GM21367 (cell line): ENCODE measurements around the gene SEMA3F.

Experiments
- ATAC-seq: cut with Tn5 transposase; IDR thresholded peaks from one replicate; pipeline ENCODE4 v1.9.1; 2021; ENCODE audit not compliant: unreplicated experiment

Gene SEMA3F

GRCh38 chr3:50169232-50169832 is 14.2 kb downstream of the SEMA3F start:
- no peak for ATAC-seq

GRCh38 chr3:50169858-50170257 is 14.7 kb downstream of the SEMA3F start:
- ATAC-seq: no peak

DNA sequence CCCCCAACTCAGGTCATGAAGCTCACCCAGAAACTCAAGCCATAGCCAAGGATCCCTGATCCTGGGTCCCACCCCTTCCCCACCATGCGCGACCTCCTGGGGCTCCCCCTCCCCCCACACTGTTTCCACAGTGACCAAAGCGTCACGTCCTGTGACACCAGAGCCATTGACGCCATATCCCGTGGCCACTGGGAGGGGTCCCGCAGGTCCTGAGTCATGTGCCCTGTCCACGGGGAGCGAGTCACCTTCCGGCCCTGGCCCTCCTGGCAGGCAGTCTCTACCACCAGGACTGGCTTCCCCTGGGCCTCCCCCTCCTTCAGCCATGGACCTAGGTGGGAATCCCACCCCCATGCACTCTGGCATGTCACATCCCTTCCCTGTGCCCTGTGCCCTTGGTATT is 15.6 kb downstream of the SEMA3F start:
- ATAC-seq: no peak

DNA sequence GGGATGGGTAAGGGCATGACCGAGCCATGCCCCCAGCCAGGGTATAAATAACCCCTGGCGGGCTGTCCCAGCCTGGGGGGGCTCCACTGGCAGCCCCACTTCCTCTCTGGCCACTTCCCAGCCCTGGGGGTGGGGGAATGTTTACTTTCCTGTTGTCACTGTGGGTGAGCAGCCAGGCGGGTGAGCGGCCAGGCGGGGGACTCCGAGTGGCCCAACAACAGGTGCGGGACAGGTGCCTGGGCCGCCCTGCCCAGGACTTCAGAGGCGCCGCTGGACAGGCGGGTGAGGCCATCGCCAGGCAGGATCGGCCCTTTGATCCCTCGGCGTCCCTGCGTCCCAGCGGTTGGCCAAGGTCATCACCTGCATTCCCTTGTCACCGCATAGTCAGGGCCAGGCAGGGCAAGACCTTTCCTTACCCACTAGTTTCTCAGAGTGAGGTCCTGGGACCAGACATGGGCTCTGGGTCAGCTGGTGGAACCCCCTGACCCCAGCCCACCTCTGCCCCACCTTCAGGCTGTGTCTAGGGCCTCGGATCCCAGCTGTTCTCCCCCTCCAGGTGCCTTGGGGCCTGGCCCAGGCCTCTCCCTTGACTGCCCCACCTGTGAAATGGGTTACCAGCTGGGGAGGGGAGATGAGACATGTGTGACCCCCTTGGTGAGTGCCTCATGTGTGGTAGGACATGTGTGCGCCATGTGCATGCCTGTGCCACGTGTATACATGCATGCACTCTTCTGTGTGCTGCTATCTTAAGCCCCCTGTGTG is 16.6 kb downstream of the SEMA3F start:
- ATAC-seq: no peak

DNA sequence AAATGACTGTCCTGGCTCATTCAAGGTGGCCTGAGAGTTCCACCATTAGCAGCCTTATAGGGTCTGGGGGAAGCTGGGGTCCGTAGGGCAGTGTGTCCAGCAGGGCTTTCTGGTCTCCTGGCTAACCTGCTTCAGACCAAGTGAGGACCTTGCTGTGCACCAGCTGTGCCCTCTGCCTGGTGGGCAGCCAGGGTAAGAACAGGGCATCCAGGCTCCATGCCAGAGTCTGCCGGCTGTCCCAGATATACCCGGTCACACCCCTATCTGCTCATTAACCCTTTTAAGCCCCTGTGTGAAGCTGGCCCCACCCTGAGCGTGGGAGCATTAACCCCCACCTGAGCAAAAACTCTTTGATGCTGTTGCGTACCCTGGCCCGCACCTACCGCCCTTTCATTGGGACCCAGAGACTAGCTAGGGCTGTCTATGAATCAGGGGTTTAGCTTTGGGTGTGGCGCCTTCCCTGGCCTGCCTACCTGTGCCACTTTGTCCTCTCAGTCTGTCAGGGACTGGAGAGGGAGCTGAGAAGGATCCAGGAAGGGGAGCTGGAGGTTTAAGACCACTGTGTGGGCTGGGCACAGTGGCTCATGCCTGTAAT is 17.6 kb downstream of the SEMA3F start:
- no peak for ATAC-seq

- no peak for ATAC-seq
Measured at GRCh38 chr3:50173685-50174516, 18.8 kb downstream of the SEMA3F start.

GRCh38 chr3:50174517-50174895 is 19.4 kb downstream of the SEMA3F start:
- no peak for ATAC-seq

DNA sequence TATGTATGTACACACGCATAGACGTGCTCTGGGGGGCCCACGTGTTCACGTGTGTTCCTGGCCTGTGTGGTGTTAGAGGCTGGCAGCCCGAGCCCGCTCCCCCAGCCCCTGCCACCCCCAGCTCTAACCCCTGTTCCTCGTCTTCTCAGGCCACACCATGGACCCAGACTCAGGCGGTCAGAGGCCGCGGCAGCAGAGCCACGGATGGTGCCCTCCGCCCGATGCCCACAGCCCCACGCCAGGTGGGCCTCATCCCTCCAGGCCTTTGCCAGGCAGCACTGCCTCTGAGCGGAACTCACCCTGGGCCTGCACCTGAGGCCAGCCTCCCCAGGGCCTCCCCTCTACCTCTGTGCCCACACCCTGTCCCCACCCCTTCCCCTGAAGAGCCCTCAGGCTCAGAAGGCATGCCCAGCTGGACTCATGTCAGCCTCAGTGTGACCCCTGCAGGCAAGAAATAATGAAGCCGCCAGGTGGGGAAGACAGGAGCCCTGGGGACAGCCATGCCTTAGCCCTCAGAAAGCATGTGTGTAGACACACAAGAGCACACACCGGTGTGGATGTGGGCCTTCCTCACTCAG is 19.9 kb downstream of the SEMA3F start:
- no peak for ATAC-seq

GRCh38 chr3:50177346-50177745 is 22.2 kb downstream of the SEMA3F start:
- no peak for ATAC-seq

- ATAC-seq: no peak
Measured at GRCh38 chr3:50179710-50180109, 24.6 kb downstream of the SEMA3F start.

GRCh38 chr3:50181985-50182384 is 26.9 kb downstream of the SEMA3F start:
- no peak for ATAC-seq

GRCh38 chr3:50182533-50183099 is 27.5 kb downstream of the SEMA3F start:
- ATAC-seq: no peak

GRCh38 chr3:50183755-50184154 is 28.6 kb downstream of the SEMA3F start:
- ATAC-seq: no peak

GRCh38 chr3:50184242-50184978 is 29.3 kb downstream of the SEMA3F start:
- ATAC-seq: no peak

DNA sequence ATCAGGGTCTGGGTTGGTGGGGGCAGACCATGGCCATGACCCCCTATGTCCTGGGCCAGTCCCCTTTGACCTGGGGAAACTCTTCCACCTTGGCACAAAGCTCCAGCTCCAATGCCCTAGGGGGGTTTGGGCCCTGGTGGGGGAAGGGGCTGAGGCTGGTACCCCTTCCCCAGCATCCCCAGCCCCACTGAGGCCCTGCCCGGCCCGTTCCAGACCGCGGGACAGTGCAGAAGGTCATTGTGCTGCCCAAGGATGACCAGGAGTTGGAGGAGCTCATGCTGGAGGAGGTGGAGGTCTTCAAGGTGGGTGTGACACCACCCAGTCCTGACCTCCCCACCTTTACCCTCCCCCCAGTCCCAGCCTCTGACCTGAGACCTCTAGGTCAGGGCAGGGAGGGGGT is 30.1 kb downstream of the SEMA3F start:
- ATAC-seq: no peak

DNA sequence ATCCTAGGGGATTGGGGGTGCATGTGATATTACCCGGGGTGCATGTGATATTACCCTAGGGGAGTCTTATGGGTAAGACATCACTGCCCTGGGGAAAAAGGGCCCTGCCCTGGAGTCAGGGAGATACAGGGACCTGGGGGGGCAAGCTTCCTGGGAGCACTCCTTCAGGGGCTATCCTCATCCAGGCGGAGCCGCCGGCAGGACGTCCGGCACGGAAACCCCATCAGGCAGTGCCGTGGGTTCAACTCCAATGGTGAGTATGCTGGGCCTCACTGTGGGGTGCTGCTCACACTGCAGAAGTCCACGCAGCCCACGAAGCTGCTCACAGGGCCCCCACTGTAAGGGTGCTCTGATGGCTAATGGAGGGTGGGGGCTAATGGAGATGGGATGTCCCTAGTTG is 31.0 kb downstream of the SEMA3F start:
- ATAC-seq: no peak

DNA sequence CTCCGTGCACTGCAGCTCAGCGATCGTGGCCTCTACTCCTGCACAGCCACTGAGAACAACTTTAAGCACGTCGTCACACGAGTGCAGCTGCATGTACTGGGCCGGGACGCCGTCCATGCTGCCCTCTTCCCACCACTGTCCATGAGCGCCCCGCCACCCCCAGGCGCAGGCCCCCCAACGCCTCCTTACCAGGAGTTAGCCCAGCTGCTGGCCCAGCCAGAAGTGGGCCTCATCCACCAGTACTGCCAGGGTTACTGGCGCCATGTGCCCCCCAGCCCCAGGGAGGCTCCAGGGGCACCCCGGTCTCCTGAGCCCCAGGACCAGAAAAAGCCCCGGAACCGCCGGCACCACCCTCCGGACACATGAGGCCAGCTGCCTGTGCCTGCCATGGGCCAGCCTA is 32.6 kb downstream of the SEMA3F start:
- ATAC-seq: no peak

GRCh38 chr3:50189274-50189673 is 34.1 kb downstream of the SEMA3F start:
- ATAC-seq: no peak

GRCh38 chr3:50189989-50190388 is 34.9 kb downstream of the SEMA3F start:
- ATAC-seq: no peak

DNA sequence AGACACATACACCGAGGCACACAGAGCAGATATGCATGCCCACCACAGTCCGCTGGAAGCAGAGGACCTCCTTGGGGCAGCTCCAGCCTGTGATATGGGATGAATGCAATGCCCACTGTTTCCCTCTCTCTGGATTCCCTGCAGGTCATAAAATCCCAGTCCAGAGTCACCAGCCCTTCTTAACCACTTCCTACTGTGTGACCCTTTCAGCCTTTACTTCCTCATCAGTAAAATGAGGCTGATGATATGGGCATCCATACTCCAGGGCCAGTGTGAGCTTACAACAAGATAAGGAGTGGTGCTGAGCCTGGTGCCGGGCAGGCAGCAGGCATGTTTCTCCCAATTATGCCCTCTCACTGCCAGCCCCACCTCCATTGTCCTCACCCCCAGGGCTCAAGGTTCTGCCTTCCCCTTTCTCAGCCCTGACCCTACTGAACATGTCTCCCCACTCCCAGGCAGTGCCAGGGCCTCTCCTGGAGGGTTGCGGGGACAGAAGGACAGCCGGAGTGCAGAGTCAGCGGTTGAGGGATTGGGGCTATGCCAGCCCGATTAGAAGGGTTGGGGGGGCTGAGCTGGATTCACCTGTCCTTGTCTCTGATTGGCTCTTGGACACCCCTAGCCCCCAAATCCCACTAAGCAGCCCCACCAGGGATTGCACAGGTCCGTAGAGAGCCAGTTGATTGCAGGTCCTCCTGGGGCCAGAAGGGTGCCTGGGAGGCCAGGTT is 36.0 kb downstream of the SEMA3F start, which contains the start of gene GNAT1:
GNAT1 (plus strand) TSS at position 675 of the 725 bp plus-strand sequence. CDS start 116 bp downstream, outside the sequence.
- ATAC-seq: no peak
